Measurements from ENCODE around the gene ENTPD6. TPM values are rescaled to one million over a fixed set of nuclear protein-coding genes. Genes with fewer than 3 reads are reported as not detected.

Gene ENTPD6
- total RNA-seq, 1 donor from 2014 or later: 32.3 TPM

DNA sequence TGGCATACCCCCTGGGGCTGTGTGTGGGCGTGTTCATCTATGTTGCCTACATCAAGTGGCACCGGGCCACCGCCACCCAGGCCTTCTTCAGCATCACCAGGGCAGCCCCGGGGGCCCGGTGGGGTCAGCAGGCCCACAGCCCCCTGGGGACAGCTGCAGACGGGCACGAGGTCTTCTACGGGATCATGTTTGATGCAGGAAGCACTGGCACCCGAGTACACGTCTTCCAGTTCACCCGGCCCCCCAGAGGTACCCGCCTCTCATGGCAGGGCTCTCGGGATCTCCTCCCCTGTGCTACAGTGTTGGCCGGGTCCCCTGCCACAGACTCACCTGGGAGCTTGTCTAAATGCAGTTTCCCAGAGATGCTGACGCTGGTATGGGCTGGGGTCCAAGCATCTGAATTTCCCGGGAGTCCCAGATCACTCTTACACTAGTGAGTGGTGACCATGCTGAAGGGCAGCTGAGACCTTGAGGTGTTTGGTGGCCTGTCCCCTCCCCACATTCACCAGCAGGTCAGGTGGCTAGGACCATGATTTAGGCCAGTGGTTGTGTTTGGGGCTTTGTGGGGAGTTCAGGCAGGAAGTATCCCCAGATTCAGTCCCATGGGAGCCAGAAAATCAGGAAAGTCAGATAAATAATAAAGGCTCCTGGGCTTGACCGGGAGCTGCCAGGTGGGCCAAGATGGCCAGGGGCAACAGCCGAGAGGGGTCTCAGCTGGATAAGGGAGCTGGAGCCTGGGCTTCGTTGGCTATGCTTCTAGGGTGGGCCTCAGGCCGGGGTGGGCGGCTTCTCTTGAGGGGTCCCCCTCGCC is 11.8 kb downstream of the ENTPD6 start:
- H3K27me3 Mint-ChIP-seq (ENCODE audit: insufficient read depth, low read depth): no peaks in the 10 kb centered on the region
- Histone ChIP-seq H2AFZ (replicated peaks) (no peak overlapping the region), H3K4me3 (no peak overlapping the region), H3K4me2 (no peak overlapping the region), H3K9me3 (ENCODE audit: low read depth) (no peaks in the 10 kb centered on the region), H3F3A (ENCODE audit: low read depth) (no peaks in the 10 kb centered on the region), H3K36me3 (no peaks in the 10 kb centered on the region), H3K4me1 (peaks cover 14% of the 10 kb centered on the region), H3K27me3 (no peaks in the 10 kb centered on the region), H4K20me1 (ENCODE audit: low read depth) (peaks cover 24% of the 10 kb centered on the region), H3K79me2 (ENCODE audit: low read depth) (peaks cover 26% of the 10 kb centered on the region), H3K9ac (no peak overlapping the region), H3K27ac (no peak overlapping the region)
- H3K27ac Mint-ChIP-seq: no peak overlapping the region
- peaks cover 2% of the 10 kb centered on the region for H3K9me3 Mint-ChIP-seq
- no peak for DNase-seq (ENCODE audit: low spot score)
- H3K4me3 Mint-ChIP-seq: no peak overlapping the region
- H3K4me1 Mint-ChIP-seq: peaks cover 7% of the 10 kb centered on the region
- TF ChIP-seq, protein P1, sequence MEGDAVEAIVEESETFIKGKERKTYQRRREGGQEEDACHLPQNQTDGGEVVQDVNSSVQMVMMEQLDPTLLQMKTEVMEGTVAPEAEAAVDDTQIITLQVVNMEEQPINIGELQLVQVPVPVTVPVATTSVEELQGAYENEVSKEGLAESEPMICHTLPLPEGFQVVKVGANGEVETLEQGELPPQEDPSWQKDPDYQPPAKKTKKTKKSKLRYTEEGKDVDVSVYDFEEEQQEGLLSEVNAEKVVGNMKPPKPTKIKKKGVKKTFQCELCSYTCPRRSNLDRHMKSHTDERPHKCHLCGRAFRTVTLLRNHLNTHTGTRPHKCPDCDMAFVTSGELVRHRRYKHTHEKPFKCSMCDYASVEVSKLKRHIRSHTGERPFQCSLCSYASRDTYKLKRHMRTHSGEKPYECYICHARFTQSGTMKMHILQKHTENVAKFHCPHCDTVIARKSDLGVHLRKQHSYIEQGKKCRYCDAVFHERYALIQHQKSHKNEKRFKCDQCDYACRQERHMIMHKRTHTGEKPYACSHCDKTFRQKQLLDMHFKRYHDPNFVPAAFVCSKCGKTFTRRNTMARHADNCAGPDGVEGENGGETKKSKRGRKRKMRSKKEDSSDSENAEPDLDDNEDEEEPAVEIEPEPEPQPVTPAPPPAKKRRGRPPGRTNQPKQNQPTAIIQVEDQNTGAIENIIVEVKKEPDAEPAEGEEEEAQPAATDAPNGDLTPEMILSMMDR (IDR thresholded peaks at IDR 0.05): no peak
- TF ChIP-seq EZH2 (IDR thresholded peaks at IDR 0.05) (no peak), EZH2phosphoT487 (IDR thresholded peaks at IDR 0.05) (no peak)
- peaks cover 13% of the 10 kb centered on the region for H3K36me3 Mint-ChIP-seq

DNA sequence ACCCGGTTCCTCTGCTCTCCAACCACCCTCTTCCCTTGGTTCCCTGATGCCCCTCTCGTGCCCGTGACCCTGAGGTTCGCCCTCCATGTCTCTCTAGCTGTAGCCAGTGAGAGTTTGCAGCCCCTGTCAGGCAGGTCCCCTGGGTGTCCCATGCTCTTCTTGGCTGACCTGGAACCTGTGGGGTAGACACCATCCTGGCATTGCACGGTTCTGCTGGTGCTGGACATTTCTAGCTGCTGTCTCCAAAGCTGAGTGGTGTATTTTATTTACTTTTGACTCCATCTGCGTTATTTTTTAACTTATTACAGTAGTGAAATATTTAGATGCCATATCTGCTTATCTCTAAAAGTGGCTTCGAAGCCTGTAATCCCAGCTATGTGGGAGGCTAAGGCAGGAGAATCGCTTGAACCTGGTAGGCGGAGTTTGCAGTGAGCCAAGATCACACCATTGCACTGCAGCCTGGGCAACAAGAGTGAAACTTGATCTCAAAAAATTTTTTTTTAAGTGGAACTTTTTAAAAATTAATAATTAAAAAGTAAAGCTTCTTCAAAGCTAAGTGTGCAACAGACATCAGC is 12.5 kb downstream of the ENTPD6 start:
- Mint-ChIP-seq H3K36me3 (peaks cover 13% of the 10 kb centered on the region), H3K9me3 (no peaks in the 10 kb centered on the region), H3K4me3 (peak overlapping the region; percentile 38), H3K27ac (peak overlapping the region; percentile 57), H3K4me1 (peaks cover 7% of the 10 kb centered on the region), H3K27me3 (ENCODE audit: insufficient read depth, low read depth) (no peaks in the 10 kb centered on the region)
- Histone ChIP-seq H3K9ac (no peak overlapping the region), H3K79me2 (ENCODE audit: low read depth) (peaks cover 22% of the 10 kb centered on the region), H3K27ac (no peak overlapping the region), H3K36me3 (no peaks in the 10 kb centered on the region), H4K20me1 (ENCODE audit: low read depth) (peaks cover 24% of the 10 kb centered on the region), H3K4me2 (no peak overlapping the region), H3K9me3 (ENCODE audit: low read depth) (no peaks in the 10 kb centered on the region), H3K4me3 (no peak overlapping the region), H2AFZ (replicated peaks) (no peak overlapping the region), H3K4me1 (peaks cover 14% of the 10 kb centered on the region), H3K27me3 (no peaks in the 10 kb centered on the region), H3F3A (ENCODE audit: low read depth) (no peaks in the 10 kb centered on the region)
- DNase-seq (ENCODE audit: low spot score): no peak
- no peak for TF ChIP-seq EZH2phosphoT487 (IDR thresholded peaks at IDR 0.05)
- TF ChIP-seq EZH2 (IDR thresholded peaks at IDR 0.05): no peak
- TF ChIP-seq, protein P1 (IDR thresholded peaks at IDR 0.05): no peak

DNA sequence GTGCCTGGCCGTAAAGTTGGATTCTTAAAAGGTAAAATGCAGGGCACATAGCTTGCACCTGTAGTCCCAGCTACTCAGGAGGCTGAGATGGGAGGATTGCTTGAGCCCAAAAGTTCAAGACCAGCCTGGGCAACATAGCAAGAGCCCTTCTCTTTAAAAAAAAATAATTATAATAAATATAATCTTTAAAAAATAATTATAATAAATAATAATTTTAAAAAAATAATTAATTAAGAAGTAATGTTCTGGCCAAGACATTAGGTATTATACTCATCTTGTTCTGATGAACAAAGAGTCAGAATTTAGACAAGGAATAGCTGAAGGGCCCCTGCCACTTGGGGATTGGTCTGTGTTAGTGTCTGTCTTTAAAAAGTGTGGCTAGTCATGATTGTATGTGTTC is 13.9 kb downstream of the ENTPD6 start:
- Histone ChIP-seq H3K4me1 (peaks cover 15% of the 10 kb centered on the region), H3K36me3 (no peaks in the 10 kb centered on the region), H2AFZ (replicated peaks) (no peak overlapping the region), H4K20me1 (ENCODE audit: low read depth) (peaks cover 16% of the 10 kb centered on the region), H3K9ac (no peak overlapping the region), H3K4me3 (no peak overlapping the region), H3K9me3 (ENCODE audit: low read depth) (no peaks in the 10 kb centered on the region), H3K4me2 (no peak overlapping the region), H3K27ac (no peak overlapping the region), H3K79me2 (ENCODE audit: low read depth) (peaks cover 9% of the 10 kb centered on the region), H3F3A (ENCODE audit: low read depth) (no peaks in the 10 kb centered on the region), H3K27me3 (no peaks in the 10 kb centered on the region)
- no peak for DNase-seq (ENCODE audit: low spot score)
- TF ChIP-seq EZH2phosphoT487 (IDR thresholded peaks at IDR 0.05): no peak
- TF ChIP-seq, protein P1 (IDR thresholded peaks at IDR 0.05): no peak
- no peak for TF ChIP-seq EZH2 (IDR thresholded peaks at IDR 0.05)
- Mint-ChIP-seq H3K4me1 (peaks cover 7% of the 10 kb centered on the region), H3K9me3 (no peaks in the 10 kb centered on the region), H3K4me3 (no peak overlapping the region), H3K27me3 (ENCODE audit: insufficient read depth, low read depth) (peaks cover 2% of the 10 kb centered on the region), H3K27ac (no peak overlapping the region), H3K36me3 (peaks cover 13% of the 10 kb centered on the region)
